IMR-90 (cell line): ENCODE data around the gene CD44. TPM values are rescaled to one million over a fixed set of nuclear protein-coding genes. Genes with fewer than 3 reads are reported as not detected.
A peak's percentile ranks its signal among the peaks of the same experiment; 100 is the strongest.

Source experiments
- ATAC-seq: fragments of 200-7000 bp; cut with Tn5 transposase; 2 replicates; pipeline ENCODE4 v1.9.1; 2020; ENCODE audit warnings: low read depth, mild to moderate bottlenecking, moderate library complexity
- BruUV-seq: library from RNA; stranded (reverse); fragments of 400-500 nt; replicated peaks from 2 replicates; lab custom pipeline; 2021; lab: Mats Ljungman, UMichigan
- CTCF ChIA-PET: fragments of 300-600 bp; formaldehyde crosslinking; extraction: SDS; loops from one replicate; lab custom pipeline; 2021; ENCODE audit warnings: antibody characterized with exemption; lab: Yijun Ruan, JAX
- POLR2A ChIA-PET: fragments of 300-600 bp; sonication (Branson Sonifier 250); formaldehyde crosslinking; loops from one replicate; lab custom pipeline; 2022; ENCODE audit warnings: antibody characterized with exemption; ENCODE audit not compliant: unreplicated experiment; lab: Charles Lee
- DNase-seq: peaks from one replicate; pipeline ENCODE4 v3.0.0; 2013
- H2AFZ ChIP-seq: replicated peaks from 2 replicates; pipeline ENCODE3; 2013; ENCODE audit warnings: low read length, mild to moderate bottlenecking; ENCODE audit not compliant: poor library complexity
- H2AK5ac ChIP-seq: 2 replicates; pipeline ENCODE4 v1.6.1; 2013; ENCODE audit warnings: low read depth, low read length, inconsistent platforms
- H2AK9ac ChIP-seq: replicated peaks from 2 replicates; pipeline ENCODE3; 2013; ENCODE audit warnings: mild to moderate bottlenecking, low read depth, low read length, moderate library complexity; ENCODE audit not compliant: poor library complexity
- H2BK120ac ChIP-seq: 2 replicates; pipeline ENCODE4 v1.6.1; 2013; ENCODE audit warnings: low read depth, low read length, inconsistent platforms
- H2BK15ac ChIP-seq: 3 replicates; pipeline ENCODE4 v1.6.1; 2013; ENCODE audit warnings: low read depth, low read length, inconsistent platforms
- H2BK20ac ChIP-seq: 2 replicates; pipeline ENCODE4 v1.6.1; 2013; ENCODE audit warnings: low read depth, mild to moderate bottlenecking, inconsistent platforms, low read length, moderate library complexity
- H2BK5ac ChIP-seq: 2 replicates; pipeline ENCODE4 v1.6.1; 2013; ENCODE audit warnings: mild to moderate bottlenecking, low read depth, low read length, inconsistent platforms; ENCODE audit not compliant: poor library complexity, severe bottlenecking
- H3K14ac ChIP-seq: replicated peaks from 2 replicates; pipeline ENCODE4 v1.6.1; 2013; ENCODE audit warnings: low read depth, low read length, inconsistent platforms
- H3K18ac ChIP-seq: 2 replicates; pipeline ENCODE4 v1.6.1; 2013; ENCODE audit warnings: low read depth, low read length, control low read depth
- H3K23ac ChIP-seq: 2 replicates; pipeline ENCODE4 v1.6.1; 2013; ENCODE audit warnings: low read depth, low read length, inconsistent platforms
- H3K27ac ChIP-seq: 2 replicates; pipeline ENCODE4 v1.5.1; 2013; ENCODE audit warnings: mild to moderate bottlenecking, control low read depth, low read length; ENCODE audit not compliant: insufficient read depth
- H3K27me3 ChIP-seq: 2 replicates; pipeline ENCODE4 v1.6.1; 2013; ENCODE audit warnings: low read length; ENCODE audit not compliant: control insufficient read depth, insufficient read depth
- H3K36me3 ChIP-seq: 2 replicates; pipeline ENCODE4 v1.6.1; 2013; ENCODE audit warnings: low read length, mixed read lengths; ENCODE audit not compliant: control insufficient read depth, insufficient read depth
- H3K4ac ChIP-seq: 2 replicates; pipeline ENCODE4 v1.6.1; 2013; ENCODE audit warnings: low read depth, low read length, inconsistent platforms
- H3K4me1 ChIP-seq: 2 replicates; pipeline ENCODE4 v1.6.1; 2013; ENCODE audit warnings: low read length, mixed read lengths; ENCODE audit not compliant: control insufficient read depth, insufficient read depth
- H3K4me2 ChIP-seq: 2 replicates; pipeline ENCODE4 v1.6.1; 2013; ENCODE audit warnings: low read depth, mild to moderate bottlenecking, control low read depth, low read length, moderate library complexity
- H3K4me3 ChIP-seq: 2 replicates; pipeline ENCODE4 v1.5.1; 2013; ENCODE audit warnings: low read depth, mild to moderate bottlenecking, control low read depth, low read length, moderate library complexity; ENCODE audit not compliant: insufficient read depth
- H3K56ac ChIP-seq: 2 replicates; pipeline ENCODE4 v1.6.1; 2013; ENCODE audit warnings: low read length, inconsistent platforms; ENCODE audit not compliant: insufficient read depth; ENCODE audit errors: extremely low read depth
- H3K79me1 ChIP-seq, 2 experiments: 2 replicates each; pipeline ENCODE4 v1.6.1; 2013; ENCODE audit warnings: low read length in 2 of 2, inconsistent platforms in 1 of 2, low read depth in 1 of 2
- H3K9ac ChIP-seq: 2 replicates; pipeline ENCODE4 v1.6.1; 2013; ENCODE audit warnings: low read depth, low read length, control low read depth
- H3K9me1 ChIP-seq: 2 replicates; pipeline ENCODE4 v1.6.1; 2013; ENCODE audit warnings: low read length, inconsistent platforms; ENCODE audit not compliant: insufficient read depth
- H3K9me3 ChIP-seq: 2 replicates; pipeline ENCODE4 v1.6.1; 2013; ENCODE audit warnings: low read length; ENCODE audit not compliant: control insufficient read depth, insufficient read depth
- H4K20me1 ChIP-seq: 2 replicates; pipeline ENCODE4 v1.6.1; 2013; ENCODE audit warnings: low read length, inconsistent platforms; ENCODE audit not compliant: insufficient read depth
- H4K5ac ChIP-seq: 2 replicates; pipeline ENCODE4 v1.6.1; 2013; ENCODE audit warnings: mild to moderate bottlenecking, low read depth, low read length, control low read depth
- H4K8ac ChIP-seq, 2 experiments: 2 replicates each; pipeline ENCODE4 v1.6.1; 2013; ENCODE audit warnings: low read depth in 2 of 2, low read length in 2 of 2, control low read depth in 1 of 2, inconsistent platforms in 1 of 2
- H4K91ac ChIP-seq: 2 replicates; pipeline ENCODE4 v1.6.1; 2013; ENCODE audit warnings: low read depth, low read length, inconsistent platforms; ENCODE audit not compliant: insufficient read depth
- BHLHE40 ChIP-seq: fragments of 150-350 bp; IDR thresholded peaks from 2 replicates; pipeline ENCODE4 v1.6.1; 2016; ENCODE audit warnings: mild to moderate bottlenecking, low read depth, low read length
- CEBPB ChIP-seq: IDR thresholded peaks from 2 replicates; pipeline ENCODE4 v1.6.1; 2012; ENCODE audit warnings: low read depth, low read length, improper control_type of control experiment
- CHD1 ChIP-seq: IDR thresholded peaks from 2 replicates; pipeline ENCODE4 v1.6.1; 2012; ENCODE audit warnings: low read depth, low read length, improper control_type of control experiment
- FOS ChIP-seq: fragments of 150-350 bp; IDR thresholded peaks from 2 replicates; pipeline ENCODE4 v1.6.1; 2016; ENCODE audit warnings: low read depth, low read length
- MAFK ChIP-seq: IDR thresholded peaks from 2 replicates; pipeline ENCODE4 v1.6.1; 2012; ENCODE audit warnings: low read depth, low read length, improper control_type of control experiment
- NFE2L2 ChIP-seq: fragments of 150-350 bp; IDR thresholded peaks from 2 replicates; pipeline ENCODE4 v1.6.1; 2016; ENCODE audit warnings: low read depth, mild to moderate bottlenecking, low read length
- POLR2A ChIP-seq: IDR thresholded peaks from 2 replicates; pipeline ENCODE4 v1.6.1; 2012; ENCODE audit warnings: mild to moderate bottlenecking, low read depth, low read length
- RAD21 ChIP-seq: IDR thresholded peaks from 2 replicates; pipeline ENCODE4 v1.6.1; 2012; ENCODE audit warnings: low read length, improper control_type of control experiment
- RCOR1 ChIP-seq: IDR thresholded peaks from 2 replicates; pipeline ENCODE4 v1.6.1; 2012; ENCODE audit warnings: mild to moderate bottlenecking, low read length, improper control_type of control experiment; ENCODE audit not compliant: insufficient replicate concordance
- SMC3 ChIP-seq: fragments of 150-350 bp; IDR thresholded peaks from 2 replicates; pipeline ENCODE4 v1.6.1; 2016; ENCODE audit warnings: low read depth, mild to moderate bottlenecking, antibody characterized with exemption, low read length, moderate library complexity
- WGBS, 2 experiments: methylation state at CpG; one replicate each; pipeline versions ENCODE4 v1.1.5 to v1.1.7; 2013; ENCODE audit warnings: missing lambda C conversion rate in 2 of 2; ENCODE audit not compliant: insufficient read length in 1 of 2; ENCODE audit errors: extremely low coverage in 2 of 2; 5-methylcytosine and 5-hydroxymethylcytosine counted together
- dilution Hi-C: fragments of 300-500 bp; cut with HindIII; formaldehyde crosslinking; loops from one replicate; pipeline ENCODE4 v1.14.3; 2018; ENCODE audit warnings: low sequenced_read_pairs; ENCODE audit not compliant: unreplicated experiment
- in situ Hi-C: fragments of 300-500 bp; cut with MboI; formaldehyde crosslinking; loops from 3 replicates; pipeline ENCODE4 v1.14.3; 2019; ENCODE audit warnings: low sequenced_read_pairs, inconsistent platforms, mixed read lengths
- intact Hi-C: fragments of 100-400 bp; cut with micrococcal nuclease; formaldehyde crosslinking; loops from 2 replicates; pipeline ENCODE4 v1.10.0; 2022
- polyA plus RNA-seq, 3 experiments: library from polyadenylated mRNA; depleted of rRNA; stranded (reverse); fragments of >200 nt; gene quantifications; 2 replicates each; pipeline ENCODE4 v1.2.3, GENCODE V29; 2012; ENCODE audit warnings: low replicate concordance in 1 of 3
- total RNA-seq: library from RNA; depleted of rRNA; stranded (reverse); fragments of >200 nt; gene quantifications from 2 replicates; pipeline ENCODE4 v1.2.3, GENCODE V29; 2012
- TF ChIP-seq, protein P1 (sequence below): fragments of 150-350 bp; IDR thresholded peaks from 2 replicates; pipeline ENCODE4 v1.6.1; 2017; ENCODE audit warnings: mild to moderate bottlenecking, antibody characterized with exemption, low read length, low read depth
- TF ChIP-seq, protein P2 (sequence below): fragments of 150-350 bp; IDR thresholded peaks from 2 replicates; pipeline ENCODE4 v1.6.1; 2016; ENCODE audit warnings: low read depth, mild to moderate bottlenecking, low read length, moderate library complexity, borderline replicate concordance

CD44 gene
- total and polyA plus RNA-seq, 2 of the 4 experiments (the other 2 are of a cell fraction) = 357 to 947 TPM

DNA sequence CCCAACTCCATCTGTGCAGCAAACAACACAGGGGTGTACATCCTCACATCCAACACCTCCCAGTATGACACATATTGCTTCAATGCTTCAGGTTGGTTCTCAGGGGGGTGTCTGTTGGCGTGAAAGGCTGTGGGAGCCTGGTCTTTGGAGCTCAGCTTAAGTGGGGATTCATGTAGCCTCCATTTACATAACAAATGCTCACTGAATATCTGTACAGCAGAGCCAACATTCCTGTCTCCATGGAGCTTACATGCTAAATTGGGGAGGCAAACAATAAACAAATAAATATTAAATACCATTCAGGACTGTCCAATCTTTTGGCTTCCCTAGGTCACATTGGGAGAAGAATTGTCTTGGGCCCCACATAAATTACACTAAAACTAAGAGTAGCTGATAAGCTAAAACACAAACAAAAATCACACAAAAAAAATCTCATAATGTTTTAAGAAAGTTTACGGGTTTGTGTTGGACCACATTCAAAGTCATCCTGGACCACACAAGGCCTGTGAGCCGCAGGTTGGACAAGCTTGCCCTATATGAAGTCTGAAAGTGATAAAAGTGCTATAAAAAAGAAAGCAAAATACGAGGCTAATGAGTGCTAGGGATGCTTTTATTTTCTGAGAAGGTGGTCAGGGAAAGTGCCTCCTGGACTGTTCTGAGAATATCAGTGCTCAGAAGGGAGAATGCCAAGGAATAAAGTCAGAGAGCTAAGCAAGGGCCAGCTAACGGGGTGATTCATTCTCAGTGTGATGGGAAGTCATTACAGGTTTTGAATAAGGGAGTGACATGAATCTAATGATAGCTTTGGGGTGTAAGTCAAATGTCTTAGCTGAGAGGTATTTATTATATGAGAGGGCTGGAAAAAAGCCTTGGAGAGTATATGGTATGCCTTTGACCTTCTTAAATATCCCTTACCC lies 41.6 kb downstream of the CD44 start (continued):
- TF ChIP-seq NFE2L2 = no peak

DNA sequence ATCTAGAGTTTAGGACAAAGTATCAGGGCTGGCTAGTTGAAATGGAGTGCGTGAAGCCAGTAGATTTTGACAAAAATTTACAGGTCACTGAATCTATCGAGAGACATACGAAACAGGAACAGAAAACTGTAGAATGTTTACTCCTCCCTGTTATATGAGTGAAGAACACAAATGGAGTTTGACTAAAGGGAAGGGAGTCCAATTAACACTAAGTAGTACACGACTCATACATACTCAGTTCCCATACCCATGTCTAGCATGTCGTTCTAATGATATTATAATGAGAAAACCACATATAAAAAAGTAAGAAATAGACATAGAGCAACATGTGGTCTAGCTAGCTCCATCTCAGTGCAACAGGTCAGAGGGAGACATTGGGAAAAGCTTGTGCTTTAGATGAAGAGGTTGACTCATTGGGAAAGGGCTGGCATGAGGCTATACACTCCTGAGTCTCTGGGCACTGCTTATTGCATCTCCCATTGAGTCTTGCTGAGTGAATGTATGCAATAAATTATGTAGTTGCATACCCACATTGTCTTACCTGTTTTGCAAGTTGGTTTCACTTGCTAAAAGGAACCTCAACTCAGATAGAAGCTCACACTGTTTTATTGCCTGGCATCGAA lies 43.5 kb downstream of the CD44 start:
- no peak overlapping the region for H2BK20ac ChIP-seq
- no peaks in the 10 kb centered on the region for H3K9me3 ChIP-seq
- no peak overlapping the region for H3K56ac ChIP-seq
- DNase-seq (no peak), ATAC-seq (no peak)
- no peak overlapping the region for H3K4ac ChIP-seq
- H3K9ac ChIP-seq = no peak overlapping the region
- H3K18ac ChIP-seq = peak overlapping the region; percentile 11; the same call in 1 of the 2 replicates
- H3K27me3 ChIP-seq = no peaks in the 10 kb centered on the region
- H4K20me1 ChIP-seq = peaks cover 64% of the 10 kb centered on the region
- H3K4me3 ChIP-seq = no peak overlapping the region
- H3K27ac ChIP-seq = peak overlapping the region; percentile 43; the same call in 1 of the 2 replicates
- H3K4me2 ChIP-seq = no peak overlapping the region
- no peak overlapping the region for H4K91ac ChIP-seq
- CTCF ChIA-PET = interaction anchor here (1.4 kb wide), 1 partner anchor 11 kb away, joined by 3 read pairs; no protein-coding TSS in a partner anchor
- POLR2A ChIA-PET = no interaction called here
- no peak overlapping the region for H3K14ac ChIP-seq
- H4K8ac ChIP-seq = peak overlapping the region in 1 of 2 experiments; percentile 29; a peak in 1 of 4 replicates
- BruUV-seq = no TSS peak
- no peak overlapping the region for H2BK15ac ChIP-seq
- in situ Hi-C loops (no loop called here), intact Hi-C loops (no loop called here), dilution Hi-C loops (no loop called here)
- H3K23ac ChIP-seq = 0 out of 2 replicates have a peak overlapping the region, but pooled peaks have one; percentile 1
- WGBS, 2 experiments = 100% methylated on average over 1 of the region's 6 CpGs; no CpG with 5 or more reads in 1 of the 2 experiments
- peaks cover 37 to 73% of the 10 kb centered on the region in 2 experiments for H3K79me1 ChIP-seq
- H2AK5ac ChIP-seq = no peak overlapping the region
- H2AK9ac ChIP-seq = no peak overlapping the region
- H3K9me1 ChIP-seq = peaks cover 25% of the 10 kb centered on the region
- H3K4me1 ChIP-seq = peaks cover 33% of the 10 kb centered on the region
- H2AFZ ChIP-seq = no peak overlapping the region
- peak overlapping the region; percentile 22 for H2BK5ac ChIP-seq
- H3K36me3 ChIP-seq = peaks cover 58% of the 10 kb centered on the region
- H4K5ac ChIP-seq = 0 out of 2 replicates have a peak overlapping the region, but pooled peaks have one; percentile 27
- no peak overlapping the region for H2BK120ac ChIP-seq
- TF ChIP-seq SMC3 (no peak), RAD21 (no peak), MAFK (no peak), BHLHE40 (no peak), FOS (no peak), POLR2A (no peak), NFE2L2 (no peak), RCOR1 (no peak), CHD1 (no peak), CEBPB (no peak)
- TF ChIP-seq, protein P1, sequence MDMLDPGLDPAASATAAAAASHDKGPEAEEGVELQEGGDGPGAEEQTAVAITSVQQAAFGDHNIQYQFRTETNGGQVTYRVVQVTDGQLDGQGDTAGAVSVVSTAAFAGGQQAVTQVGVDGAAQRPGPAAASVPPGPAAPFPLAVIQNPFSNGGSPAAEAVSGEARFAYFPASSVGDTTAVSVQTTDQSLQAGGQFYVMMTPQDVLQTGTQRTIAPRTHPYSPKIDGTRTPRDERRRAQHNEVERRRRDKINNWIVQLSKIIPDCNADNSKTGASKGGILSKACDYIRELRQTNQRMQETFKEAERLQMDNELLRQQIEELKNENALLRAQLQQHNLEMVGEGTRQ = no peak
- TF ChIP-seq, protein P2, sequence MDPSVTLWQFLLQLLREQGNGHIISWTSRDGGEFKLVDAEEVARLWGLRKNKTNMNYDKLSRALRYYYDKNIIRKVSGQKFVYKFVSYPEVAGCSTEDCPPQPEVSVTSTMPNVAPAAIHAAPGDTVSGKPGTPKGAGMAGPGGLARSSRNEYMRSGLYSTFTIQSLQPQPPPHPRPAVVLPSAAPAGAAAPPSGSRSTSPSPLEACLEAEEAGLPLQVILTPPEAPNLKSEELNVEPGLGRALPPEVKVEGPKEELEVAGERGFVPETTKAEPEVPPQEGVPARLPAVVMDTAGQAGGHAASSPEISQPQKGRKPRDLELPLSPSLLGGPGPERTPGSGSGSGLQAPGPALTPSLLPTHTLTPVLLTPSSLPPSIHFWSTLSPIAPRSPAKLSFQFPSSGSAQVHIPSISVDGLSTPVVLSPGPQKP = no peak
